ENCODE results near the gene PEF1. TPM values are rescaled to one million over a fixed set of nuclear protein-coding genes. Genes with fewer than 3 reads are reported as not detected.

Gene PEF1
- total RNA-seq, 1 donor from 2014 or later = 76.9 TPM

DNA sequence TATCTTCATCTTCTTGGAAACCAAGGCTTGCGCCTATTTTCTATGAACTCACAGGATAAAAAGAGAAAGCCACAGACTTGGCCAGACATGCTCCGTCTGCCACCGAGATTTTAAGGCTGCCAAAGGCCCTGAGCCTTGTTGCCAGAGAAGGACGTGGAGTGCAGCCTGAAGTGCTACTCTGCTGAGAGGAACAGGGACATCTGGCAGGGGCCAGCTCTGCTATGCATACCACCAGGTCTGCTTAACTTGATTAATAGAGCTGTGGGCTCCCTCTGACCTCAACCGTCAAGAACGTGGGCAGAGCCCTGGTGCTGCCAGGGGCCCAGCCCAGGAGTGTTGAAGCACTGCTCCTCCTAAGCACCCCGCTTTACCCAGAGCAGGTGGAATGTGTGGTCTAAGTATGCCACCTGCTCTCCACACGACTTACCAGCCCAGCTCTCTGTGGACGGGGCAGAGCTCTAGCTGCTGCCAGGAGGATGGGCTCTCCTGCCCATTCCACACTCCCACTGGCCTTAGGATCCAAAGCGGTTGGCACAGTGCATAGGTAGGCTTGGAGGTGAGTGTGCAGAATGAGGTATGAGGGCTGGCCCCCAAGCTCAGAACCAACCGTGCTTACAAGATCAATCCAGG is 16.6 kb downstream of the PEF1 start:
- DNase-seq (ENCODE audit: low spot score) = no peak

DNA sequence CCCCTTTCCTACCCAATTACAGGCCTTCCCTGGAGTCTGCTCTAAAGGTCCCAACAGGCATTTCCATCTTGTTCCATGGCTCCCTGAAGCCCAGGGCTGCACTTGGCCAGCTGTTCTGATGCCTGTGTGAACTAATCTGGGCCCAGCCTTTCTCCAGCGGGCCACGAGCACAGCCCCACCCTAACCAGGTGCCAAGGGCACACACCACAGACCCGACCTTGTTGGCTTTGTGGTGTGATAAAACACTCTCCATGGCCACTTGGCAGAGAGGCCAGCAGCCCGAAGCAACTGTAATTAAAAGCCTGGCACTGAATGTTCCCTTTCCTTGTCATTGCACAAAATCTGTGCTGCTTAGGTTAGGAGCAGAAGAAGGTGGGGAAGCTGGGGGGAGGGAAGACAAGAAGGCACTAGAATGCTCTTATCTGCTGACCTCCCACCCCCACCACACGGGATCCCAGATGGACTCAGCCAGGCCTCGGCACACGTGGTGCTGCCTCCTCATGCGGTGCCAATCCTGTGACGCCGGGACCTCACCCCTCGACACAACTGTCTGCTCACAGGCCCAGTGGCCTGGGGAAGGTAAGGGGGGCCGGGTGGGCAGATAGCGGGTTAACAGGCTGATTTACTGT is 17.3 kb downstream of the PEF1 start:
- DNase-seq (ENCODE audit: low spot score) = no peak

DNA sequence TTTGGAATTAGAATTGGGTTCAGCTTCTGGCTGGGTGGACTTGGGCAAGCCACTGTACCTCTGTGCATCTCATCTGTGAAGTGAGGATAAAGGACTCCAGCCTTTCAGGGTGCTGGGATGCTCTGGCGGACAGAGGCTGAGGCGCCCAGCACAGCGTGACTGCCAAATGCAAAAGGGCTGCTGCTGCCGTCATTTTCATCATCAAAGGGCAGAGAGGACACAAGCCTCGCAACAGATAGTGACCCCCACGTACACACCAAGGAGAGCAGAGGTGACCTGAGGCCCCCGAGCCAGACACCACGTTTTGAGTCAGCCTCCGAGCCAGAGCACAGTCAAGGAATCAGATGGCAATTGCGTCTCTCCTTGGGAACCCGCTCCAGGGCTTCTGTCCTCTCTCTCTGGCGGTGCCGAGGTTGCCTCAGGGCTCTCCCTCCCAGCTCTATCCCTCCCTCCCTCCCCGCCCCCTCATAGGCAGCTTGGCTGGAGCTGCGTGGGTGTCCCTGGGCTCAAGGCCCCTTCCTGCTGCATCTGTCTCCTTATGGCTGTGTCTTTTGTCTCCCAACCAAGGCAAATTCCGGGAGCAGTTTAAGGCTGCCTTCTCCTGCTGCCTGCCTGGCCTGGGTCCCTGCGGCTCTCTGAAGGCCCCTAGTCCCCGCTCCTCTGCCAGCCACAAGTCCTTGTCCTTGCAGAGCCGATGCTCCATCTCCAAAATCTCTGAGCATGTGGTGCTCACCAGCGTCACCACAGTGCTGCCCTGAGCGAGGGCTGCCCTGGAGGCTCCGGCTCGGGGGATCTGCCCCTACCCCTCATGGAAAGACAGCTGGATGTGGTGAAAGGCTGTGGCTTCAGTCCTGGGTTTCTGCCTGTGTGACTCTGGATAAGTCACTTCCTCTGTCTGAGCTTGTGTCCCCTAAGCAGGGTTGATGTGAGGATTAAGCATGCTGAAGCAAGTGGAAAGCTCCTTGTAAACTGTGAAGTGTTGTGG is 18.2 kb downstream of the PEF1 start:
- DNase-seq (ENCODE audit: low spot score) = no peak

DNA sequence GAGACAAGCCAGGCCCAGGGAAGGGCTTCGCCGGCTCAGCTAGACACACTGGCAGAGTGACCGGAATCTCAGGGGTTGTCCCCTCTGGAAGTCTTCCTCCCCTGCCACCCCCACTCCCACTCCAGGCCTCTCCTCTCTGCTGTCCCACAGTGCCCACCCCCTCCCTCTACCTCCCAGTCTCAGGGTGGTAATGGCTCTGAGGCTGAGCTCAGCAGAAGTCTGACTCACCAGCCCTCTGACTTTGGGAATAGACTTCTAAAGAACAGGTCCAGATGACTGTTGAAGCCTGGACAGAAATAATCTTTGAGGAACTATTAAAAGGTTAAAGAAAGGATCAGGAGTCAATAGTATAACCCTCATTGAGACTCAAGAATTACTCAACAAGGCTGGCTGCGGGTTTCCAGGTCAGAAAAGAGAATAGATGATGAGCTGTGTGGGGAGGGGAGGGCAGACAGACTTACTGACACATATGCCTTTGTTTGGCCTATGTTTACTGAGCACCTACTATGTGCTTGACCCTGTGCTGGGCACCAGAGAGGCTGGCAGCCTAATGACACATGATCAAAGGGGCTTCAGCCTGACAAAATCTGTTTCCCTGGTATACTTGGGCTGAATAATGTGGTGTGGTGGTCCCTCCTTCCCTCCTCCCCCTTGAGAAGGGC is 19.0 kb downstream of the PEF1 start:
- no peak for DNase-seq (ENCODE audit: low spot score)

DNA sequence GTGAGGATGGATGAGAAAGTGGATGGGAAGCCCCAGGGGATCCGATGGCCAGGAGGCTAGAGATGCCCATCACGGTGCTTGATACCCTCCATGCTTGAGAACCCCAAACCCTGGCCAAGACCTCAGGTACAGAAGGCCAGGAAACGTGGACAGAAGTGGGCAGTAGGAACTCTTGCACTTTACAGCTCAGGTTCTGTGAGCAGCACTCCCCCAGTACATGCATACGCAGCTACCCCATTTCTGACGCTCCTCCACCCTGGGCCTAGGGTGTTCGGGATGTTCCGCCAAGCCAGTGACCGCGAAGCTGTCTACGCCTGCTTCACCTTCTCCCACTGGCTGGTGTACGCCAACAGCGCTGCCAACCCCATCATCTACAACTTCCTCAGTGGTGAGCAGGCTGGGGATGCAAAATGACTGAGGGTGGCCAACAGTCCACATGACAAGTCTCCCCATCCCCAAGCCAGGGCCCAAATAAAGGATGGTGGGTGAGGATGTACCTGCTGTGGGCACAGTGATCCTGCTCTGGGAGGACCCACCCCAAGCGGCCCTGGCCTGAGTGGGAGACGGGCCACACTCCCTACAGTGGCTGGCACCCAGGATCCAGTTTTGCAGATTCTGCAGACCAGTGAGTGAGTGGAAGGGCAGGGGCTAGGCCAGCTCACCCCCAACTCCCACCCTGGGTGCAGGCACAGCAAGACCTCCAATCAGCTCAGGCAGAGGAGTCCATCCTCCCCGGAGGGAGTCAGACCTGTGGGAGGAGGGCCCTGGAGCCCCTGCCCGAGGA is 19.8 kb downstream of the PEF1 start:
- DNase-seq (ENCODE audit: low spot score) = no peak

DNA sequence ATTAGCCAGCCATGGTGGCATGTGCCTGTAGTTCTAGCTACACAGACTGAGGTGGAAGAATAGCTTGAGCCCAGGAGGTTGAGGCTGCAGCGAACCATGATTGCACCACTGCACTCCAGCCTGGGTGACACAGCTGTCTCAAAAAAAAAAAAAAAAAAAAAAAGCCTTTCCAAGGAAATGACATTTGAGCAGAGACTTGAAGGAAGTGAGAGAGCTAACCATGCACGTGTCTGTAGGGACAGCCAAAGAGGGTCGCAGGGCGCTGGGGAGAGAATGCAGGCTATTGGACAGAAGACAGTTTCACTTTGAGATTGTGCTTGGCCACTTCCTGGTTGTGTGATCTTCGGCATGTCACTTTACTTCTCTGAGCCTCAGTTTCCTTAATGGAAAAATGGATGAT is 20.4 kb downstream of the PEF1 start:
- no peak for DNase-seq (ENCODE audit: low spot score)

DNA sequence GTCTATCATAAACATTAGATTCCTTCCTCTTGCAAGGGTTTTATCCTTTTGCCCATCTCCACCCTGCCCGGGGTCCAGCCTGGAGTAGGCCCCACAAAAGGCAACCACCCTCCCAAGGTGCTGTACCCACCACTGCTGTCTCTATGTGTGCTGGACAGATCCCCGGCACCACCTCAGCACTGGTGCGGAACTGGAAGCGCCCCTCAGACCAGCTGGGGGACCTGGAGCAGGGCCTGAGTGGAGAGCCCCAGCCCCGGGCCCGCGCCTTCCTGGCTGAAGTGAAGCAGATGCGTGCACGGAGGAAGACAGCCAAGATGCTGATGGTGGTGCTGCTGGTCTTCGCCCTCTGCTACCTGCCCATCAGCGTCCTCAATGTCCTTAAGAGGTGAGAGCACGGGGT is 21.3 kb downstream of the PEF1 start:
- no peak for DNase-seq (ENCODE audit: low spot score)

DNA sequence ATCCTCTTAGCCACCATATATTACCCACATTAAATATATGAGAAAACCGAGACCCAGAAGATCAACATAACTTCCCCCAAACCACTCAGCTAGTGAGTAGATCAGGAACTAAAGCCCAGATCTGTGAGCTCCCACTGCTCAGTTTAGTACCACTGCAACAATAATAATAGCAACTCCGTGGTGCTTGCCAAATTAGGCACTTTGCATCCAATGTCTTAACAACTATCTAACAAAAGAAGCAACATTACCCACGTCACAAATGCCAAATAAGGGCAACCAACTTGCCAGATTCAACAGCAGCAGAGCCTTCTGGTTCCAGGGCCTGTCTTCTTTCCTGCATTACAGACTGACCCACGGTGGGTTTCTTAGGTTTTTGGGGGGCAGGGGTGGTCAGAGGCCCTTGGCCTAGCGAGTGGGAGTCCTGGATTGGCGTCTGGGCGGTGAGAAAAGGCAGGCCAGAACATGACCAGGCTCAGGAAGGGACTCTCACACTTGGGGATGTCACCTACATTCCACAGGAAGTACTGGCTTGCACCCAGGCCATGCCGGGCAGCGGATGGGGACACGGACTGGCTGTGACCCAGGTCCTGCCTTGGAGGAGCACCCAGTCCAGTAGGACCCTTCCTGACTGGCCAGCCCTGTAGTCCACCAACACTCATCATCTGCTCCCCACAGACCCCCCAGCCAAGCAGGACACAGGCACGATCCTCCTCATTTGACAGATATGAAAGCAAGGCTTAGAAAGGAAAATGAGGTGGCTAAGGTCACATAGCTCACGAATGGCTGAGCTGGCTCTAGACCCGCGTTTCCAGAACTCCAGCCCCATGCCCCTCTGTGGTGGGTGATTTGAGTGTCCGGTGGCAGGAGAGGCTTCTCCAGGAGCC is 22.6 kb downstream of the PEF1 start:
- no peak for DNase-seq (ENCODE audit: low spot score)

DNA sequence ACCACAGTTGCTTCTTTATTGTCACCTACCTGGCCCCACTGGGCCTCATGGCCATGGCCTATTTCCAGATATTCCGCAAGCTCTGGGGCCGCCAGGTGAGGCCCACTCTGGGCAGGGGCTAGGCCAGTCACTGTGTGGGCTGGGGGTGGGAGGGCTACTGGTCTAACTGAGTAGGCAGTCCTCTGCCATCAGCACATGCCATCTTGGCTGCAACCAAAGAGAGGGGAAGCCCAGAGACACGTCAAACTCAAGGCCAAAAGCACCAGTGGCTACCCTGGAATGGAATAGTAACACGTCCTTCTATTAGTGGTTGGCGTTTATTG is 23.2 kb downstream of the PEF1 start:
- DNase-seq (ENCODE audit: low spot score) = peak; percentile 40

DNA sequence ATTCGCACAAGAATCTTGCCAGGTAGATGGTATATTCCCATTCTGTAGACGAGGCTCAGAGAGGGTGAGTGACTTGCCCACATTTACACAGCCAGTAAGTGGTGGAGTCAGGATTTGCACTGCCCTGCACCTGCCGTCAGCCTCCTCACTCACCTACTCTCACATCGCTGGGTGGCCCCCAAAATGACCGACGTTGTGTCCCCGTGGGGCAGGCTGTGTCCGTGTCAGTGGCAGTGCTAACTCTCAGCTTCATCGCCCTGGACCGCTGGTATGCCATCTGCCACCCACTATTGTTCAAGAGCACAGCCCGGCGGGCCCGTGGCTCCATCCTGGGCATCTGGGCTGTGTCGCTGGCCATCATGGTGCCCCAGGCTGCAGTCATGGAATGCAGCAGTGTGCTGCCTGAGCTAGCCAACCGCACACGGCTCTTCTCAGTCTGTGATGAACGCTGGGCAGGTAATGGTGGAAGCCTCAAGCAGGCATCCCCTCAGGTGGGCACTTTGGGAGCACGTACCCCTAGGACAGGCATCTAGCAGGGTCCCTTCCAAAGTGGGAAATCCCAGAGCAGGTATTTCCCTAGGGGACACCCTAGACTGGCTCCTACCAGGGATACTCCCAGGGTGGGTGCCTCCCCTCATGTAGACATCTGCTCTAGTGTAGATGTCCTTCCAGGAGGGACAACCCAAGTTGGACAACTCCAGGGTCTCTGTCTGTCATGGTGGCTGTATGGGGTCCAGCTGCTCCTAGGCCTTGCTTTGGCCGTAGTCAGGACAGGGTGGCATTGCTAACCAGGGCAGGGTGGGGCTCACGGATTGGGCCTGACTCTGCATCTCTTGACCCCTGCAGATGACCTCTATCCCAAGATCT is 23.8 kb downstream of the PEF1 start:
- DNase-seq (ENCODE audit: low spot score) = peak; percentile 35

DNA sequence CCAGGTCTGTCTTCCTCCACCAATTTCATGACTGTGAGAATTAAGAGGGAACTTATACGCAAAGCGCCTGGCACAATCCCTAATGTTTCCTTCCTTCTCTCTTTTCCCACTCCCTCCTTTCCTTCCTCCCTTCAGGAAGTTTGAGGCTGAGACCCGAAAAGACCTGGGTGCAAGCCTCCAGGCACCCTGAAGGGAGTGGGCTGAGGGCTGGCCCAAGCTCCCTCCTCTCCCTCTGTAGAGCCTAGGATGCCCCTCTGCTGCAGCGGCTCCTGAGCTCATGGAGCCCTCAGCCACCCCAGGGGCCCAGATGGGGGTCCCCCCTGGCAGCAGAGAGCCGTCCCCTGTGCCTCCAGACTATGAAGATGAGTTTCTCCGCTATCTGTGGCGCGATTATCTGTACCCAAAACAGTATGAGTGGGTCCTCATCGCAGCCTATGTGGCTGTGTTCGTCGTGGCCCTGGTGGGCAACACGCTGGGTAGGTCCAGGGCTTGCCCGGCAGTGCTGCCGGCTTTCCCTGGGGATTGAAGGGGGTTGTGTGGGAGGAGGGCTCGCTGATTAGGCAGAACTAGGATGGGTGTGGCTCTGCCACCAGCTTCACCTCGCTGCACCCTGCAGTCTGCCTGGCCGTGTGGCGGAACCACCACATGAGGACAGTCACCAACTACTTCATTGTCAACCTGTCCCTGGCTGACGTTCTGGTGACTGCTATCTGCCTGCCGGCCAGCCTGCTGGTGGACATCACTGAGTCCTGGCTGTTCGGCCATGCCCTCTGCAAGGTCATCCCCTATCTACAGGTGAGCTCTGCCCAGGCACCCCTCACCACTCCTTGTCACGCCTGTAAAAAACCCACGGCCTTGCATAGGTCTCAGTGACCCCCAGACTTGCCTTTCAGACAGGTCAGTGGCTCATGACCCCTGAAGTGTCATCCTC is 25.5 kb downstream of the PEF1 start:
- peak; percentile 42 for DNase-seq (ENCODE audit: low spot score)

DNA sequence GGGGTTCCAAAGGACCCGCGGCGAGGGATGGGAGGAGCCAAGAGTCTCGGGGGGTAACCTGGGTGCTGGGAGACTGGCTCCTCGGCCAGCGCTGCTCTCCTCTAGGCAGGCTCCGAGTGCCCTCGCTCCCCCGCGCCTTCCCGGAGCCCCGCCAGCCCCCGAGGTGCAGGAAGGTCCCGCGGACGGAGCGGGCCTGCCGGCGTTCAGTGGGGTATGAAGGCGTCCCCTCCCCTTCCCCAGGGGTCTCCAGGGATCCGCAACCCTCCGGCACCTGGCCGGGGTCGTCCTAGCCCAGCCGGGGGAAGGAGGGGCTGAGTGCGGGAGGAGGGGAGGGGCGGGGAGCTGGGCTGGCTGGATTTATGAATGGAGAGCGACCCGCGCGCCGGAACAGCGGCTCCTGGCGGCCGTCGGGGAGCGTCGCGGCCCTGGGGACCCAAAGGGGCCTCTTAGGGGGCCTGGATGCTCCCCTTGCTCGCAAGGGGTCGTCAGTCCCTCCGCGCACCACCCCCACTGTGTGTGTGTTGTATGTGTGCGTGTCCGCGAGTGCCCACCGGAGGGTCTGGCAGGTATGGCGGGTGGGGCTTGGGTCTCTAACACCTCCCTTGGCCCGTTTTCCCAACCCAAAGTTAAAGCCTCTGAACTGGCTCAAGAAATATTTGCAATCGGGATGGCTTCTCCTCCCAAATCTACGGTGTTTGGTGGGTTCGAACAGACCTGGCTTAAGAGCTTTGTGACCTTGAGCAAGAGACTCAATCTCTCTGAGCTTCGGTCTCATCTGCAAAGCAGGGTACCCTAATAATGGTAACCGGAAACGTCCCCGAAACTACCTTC is 26.5 kb downstream of the PEF1 start:
- DNase-seq (ENCODE audit: low spot score) = peak; percentile 43

DNA sequence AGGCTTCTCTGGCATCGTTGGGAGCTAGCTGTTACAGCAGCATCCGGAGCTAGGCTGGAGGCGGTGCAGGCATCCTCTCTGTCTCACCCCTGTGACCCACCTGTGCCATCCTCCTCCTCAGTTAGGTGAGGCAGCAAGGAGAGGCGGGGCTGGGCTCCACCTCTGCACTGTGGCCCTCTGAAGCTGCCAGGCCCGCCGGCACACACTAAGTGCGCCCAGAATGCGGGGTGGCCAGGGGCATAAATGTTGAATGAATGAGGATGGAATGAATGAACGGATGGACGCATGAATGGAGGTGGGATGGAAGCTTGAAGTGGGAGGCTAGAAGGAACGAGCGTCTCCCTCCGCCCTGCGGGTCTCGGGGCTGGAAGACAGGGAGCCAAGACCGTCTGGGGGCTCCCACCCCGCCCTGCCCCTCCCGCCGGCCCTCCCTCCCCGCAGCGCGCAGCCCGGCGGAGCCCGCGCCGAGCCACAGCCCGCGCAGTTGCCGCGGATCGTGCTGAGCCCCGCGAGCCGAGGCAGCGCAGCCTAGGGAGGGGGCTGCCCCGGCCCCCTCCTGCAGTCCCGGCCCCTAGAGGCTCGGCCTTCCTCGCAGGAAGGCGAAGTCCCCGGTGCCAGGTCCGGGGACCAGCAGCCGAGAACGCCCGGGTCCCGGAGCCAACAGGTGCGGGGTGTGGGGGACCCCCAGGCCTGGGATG is 27.3 kb downstream of the PEF1 start, which contains the start of gene HCRTR1:
TSS of gene HCRTR1 (plus strand) at position 472 of the 698 bp plus-strand sequence. CDS start 1,504 bp downstream, outside the sequence.
- DNase-seq (ENCODE audit: low spot score) = peak; percentile 42

DNA sequence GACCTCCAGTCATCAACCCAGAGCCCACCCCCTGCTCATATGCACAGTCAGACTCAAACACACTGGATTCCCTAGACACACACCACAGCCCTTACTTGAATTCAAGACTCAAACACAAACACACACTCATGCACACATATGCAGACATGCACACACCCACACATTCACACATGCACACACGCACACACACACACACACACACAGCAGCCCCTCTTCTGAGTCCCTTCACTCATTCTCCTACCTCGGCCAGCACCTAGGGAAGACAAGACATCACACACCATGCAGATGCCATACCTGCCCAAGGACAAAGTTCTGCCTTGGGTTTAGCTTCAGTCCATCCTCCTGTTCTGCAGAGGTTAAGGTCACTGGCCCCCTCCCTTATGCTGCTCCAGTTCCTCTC is 28.7 kb downstream of the PEF1 start:
- DNase-seq (ENCODE audit: low spot score) = peak; percentile 14

DNA sequence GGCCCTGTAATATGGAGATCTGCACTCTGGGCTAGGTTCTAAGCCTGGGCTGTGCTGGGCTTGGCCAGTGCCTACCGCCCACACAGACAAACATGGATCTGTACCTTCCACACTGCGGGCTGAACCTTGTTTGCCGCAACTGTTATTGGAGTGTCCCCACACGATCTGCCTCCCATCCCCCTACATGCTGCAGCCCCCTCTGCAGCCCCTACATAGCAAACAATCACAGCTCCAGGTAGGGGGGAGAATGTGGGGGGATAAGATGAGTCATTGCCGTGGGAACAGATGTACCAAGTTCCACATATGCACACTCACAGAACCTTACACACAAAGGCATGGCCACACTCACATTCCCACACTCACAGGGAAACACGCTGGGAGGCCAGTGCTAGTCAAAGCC is 29.3 kb downstream of the PEF1 start:
- peak; percentile 30 for DNase-seq (ENCODE audit: low spot score)

DNA sequence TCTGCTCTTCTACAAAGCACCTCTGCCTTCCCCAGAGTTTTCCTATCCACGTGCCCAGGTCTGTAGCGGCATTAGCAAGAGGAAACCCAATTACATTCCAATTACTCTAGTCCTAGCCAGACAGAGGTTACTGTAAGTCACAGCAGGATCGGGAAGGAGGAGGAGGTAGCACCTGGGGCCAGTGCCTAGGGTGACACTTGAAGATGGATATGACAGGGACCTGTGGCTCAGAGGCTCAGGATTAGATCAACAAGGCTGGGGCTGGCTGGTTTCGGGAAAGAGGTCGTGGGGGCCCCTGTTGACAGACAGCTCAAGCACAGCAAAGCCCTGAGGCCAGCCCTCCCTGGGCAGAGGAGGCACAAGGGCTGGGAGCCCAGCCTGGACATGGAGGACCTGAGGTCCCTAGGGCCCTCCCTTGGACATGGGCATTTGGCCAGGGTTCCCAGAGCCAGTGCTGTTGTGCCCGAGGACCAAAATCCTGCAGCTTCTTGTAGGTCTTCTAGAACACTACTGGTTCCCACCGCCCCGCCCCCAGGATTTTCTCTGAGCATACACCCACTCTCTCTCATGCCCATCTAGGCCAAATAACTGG is 30.2 kb downstream of the PEF1 start:
- peak; percentile 37 for DNase-seq (ENCODE audit: low spot score)
